Large intestine (tissue), 3 donors: ENCODE data around the gene GLE1. TPM values are rescaled to one million over a fixed set of nuclear protein-coding genes. Genes with fewer than 3 reads are reported as not detected.
A peak's percentile ranks its signal among the peaks of the same experiment; 100 is the strongest.

Experiments
- DNase-seq, 2 donors: peaks; one replicate each; pipeline versions ENCODE4 v3.0.0 to v3.0.0-alpha.2; 2013
- H3K27ac ChIP-seq: one replicate; pipeline ENCODE4 v1.5.1; 2013; ENCODE audit warnings: low read length
- H3K27me3 ChIP-seq: 2 replicates; pipeline ENCODE4 v1.6.1; 2013; ENCODE audit warnings: low read length; ENCODE audit not compliant: control insufficient read depth, insufficient read depth
- H3K36me3 ChIP-seq: 2 replicates; pipeline ENCODE4 v1.6.1; 2013; ENCODE audit warnings: low read length; ENCODE audit not compliant: control insufficient read depth, insufficient read depth
- H3K4me1 ChIP-seq: one replicate; pipeline ENCODE4 v1.6.1; 2013; ENCODE audit warnings: low read length; ENCODE audit not compliant: control insufficient read depth, insufficient read depth
- H3K4me3 ChIP-seq: one replicate; pipeline ENCODE4 v1.5.1; 2013; ENCODE audit warnings: low read length
- H3K9me3 ChIP-seq: one replicate; pipeline ENCODE4 v1.6.1; 2013; ENCODE audit warnings: mild to moderate bottlenecking, low read depth, low read length, moderate library complexity; ENCODE audit not compliant: control insufficient read depth
- WGBS: methylation state at CpG from one replicate; pipeline ENCODE4 v1.1.5; 2013; ENCODE audit warnings: low lambda C conversion rate; ENCODE audit not compliant: insufficient coverage; 5-methylcytosine and 5-hydroxymethylcytosine counted together
- polyA plus RNA-seq: library from polyadenylated mRNA; unstranded; fragments of 120-200 nt; gene quantifications from one replicate; pipeline ENCODE4 v1.2.1, GENCODE V29; 2013

GLE1 gene
- polyA plus RNA-seq, 1 donor, result 26.9 TPM

- no peak overlapping the region for H3K4me3 ChIP-seq
- no CpG with 5 or more reads among the region's 13 CpGs for WGBS
- no peaks in the 10 kb centered on the region for H3K4me1 ChIP-seq
- H3K27ac ChIP-seq, result no peak overlapping the region
- H3K36me3 ChIP-seq, result peaks cover 46% of the 10 kb centered on the region
- peak; percentile 9 to 24 for DNase-seq
- no peaks in the 10 kb centered on the region for H3K9me3 ChIP-seq
- no peaks in the 10 kb centered on the region for H3K27me3 ChIP-seq
Observed at GRCh38 chr9:128523199-128523925, 18.8 kb downstream of the GLE1 start.

- no peak overlapping the region for H3K4me3 ChIP-seq
- no peak for DNase-seq
- H3K27me3 ChIP-seq, result no peaks in the 10 kb centered on the region
- H3K9me3 ChIP-seq, result no peaks in the 10 kb centered on the region
- peaks cover 58% of the 10 kb centered on the region for H3K36me3 ChIP-seq
- no CpG with 5 or more reads among the region's 2 CpGs for WGBS
- no peaks in the 10 kb centered on the region for H3K4me1 ChIP-seq
- no peak overlapping the region for H3K27ac ChIP-seq
Observed at GRCh38 chr9:128526720-128527119, 22.2 kb downstream of the GLE1 start.

- WGBS, result no CpG with 5 or more reads among the region's 15 CpGs
Observed at GRCh38 chr9:128528445-128529160, 24.1 kb downstream of the GLE1 start.

GRCh38 chr9:128529191-128529590 is 24.7 kb downstream of the GLE1 start:
- Histone ChIP-seq H3K27me3 (no peaks in the 10 kb centered on the region), H3K27ac (no peak overlapping the region), H3K36me3 (peaks cover 58% of the 10 kb centered on the region), H3K4me3 (no peak overlapping the region), H3K9me3 (no peaks in the 10 kb centered on the region), H3K4me1 (no peaks in the 10 kb centered on the region)
- WGBS, result 67% methylated on average over 1 of the region's 4 CpGs
- no peak for DNase-seq

More at GRCh38 chr9:128528445-128529160, 24.1 kb downstream of the GLE1 start:
- Histone ChIP-seq H3K27me3 (no peaks in the 10 kb centered on the region), H3K4me1 (no peaks in the 10 kb centered on the region), H3K36me3 (peaks cover 57% of the 10 kb centered on the region), H3K4me3 (no peak overlapping the region), H3K27ac (no peak overlapping the region), H3K9me3 (no peaks in the 10 kb centered on the region)
- no peak for DNase-seq

- Histone ChIP-seq H3K4me3 (no peak overlapping the region), H3K27me3 (no peaks in the 10 kb centered on the region), H3K4me1 (no peaks in the 10 kb centered on the region), H3K9me3 (no peaks in the 10 kb centered on the region), H3K36me3 (peaks cover 46% of the 10 kb centered on the region), H3K27ac (no peak overlapping the region)
- no peak for DNase-seq
- 80% methylated on average over 2 of the region's 4 CpGs for WGBS
Observed at GRCh38 chr9:128532581-128532980, 28.1 kb downstream of the GLE1 start.

- H3K9me3 ChIP-seq, result no peaks in the 10 kb centered on the region
- H3K4me3 ChIP-seq, result no peak overlapping the region
- 100% methylated on average over 1 of the region's 3 CpGs for WGBS
- peaks cover 55% of the 10 kb centered on the region for H3K36me3 ChIP-seq
- DNase-seq, result no peak
- H3K27ac ChIP-seq, result no peak overlapping the region
- H3K4me1 ChIP-seq, result no peaks in the 10 kb centered on the region
- H3K27me3 ChIP-seq, result no peaks in the 10 kb centered on the region
Observed at GRCh38 chr9:128540634-128541360, 36.3 kb downstream of the GLE1 start.

- Histone ChIP-seq H3K27me3 (no peaks in the 10 kb centered on the region), H3K4me3 (no peak overlapping the region), H3K27ac (no peak overlapping the region), H3K9me3 (no peaks in the 10 kb centered on the region), H3K36me3 (peaks cover 10% of the 10 kb centered on the region), H3K4me1 (peaks cover under 1% of the 10 kb centered on the region)
- no CpG with 5 or more reads among the region's 3 CpGs for WGBS
- no peak for DNase-seq
Observed at GRCh38 chr9:128546504-128546903, 42.0 kb downstream of the GLE1 start.

GRCh38 chr9:128548876-128549275 is 44.4 kb downstream of the GLE1 start:
- Histone ChIP-seq H3K9me3 (no peaks in the 10 kb centered on the region), H3K36me3 (no peaks in the 10 kb centered on the region), H3K4me3 (no peak overlapping the region), H3K4me1 (peaks cover 8% of the 10 kb centered on the region), H3K27me3 (no peaks in the 10 kb centered on the region), H3K27ac (no peak overlapping the region)
- DNase-seq, result no peak
- no CpG with 5 or more reads among the region's 7 CpGs for WGBS

GRCh38 chr9:128550226-128550625 is 45.7 kb downstream of the GLE1 start:
- peak overlapping the region; percentile 78 for H3K27ac ChIP-seq
- WGBS, result no CpG with 5 or more reads among the region's 2 CpGs
- H3K27me3 ChIP-seq, result no peaks in the 10 kb centered on the region
- no peaks in the 10 kb centered on the region for H3K9me3 ChIP-seq
- H3K4me3 ChIP-seq, result no peak overlapping the region
- peaks cover 22% of the 10 kb centered on the region for H3K4me1 ChIP-seq
- no peak for DNase-seq
- no peaks in the 10 kb centered on the region for H3K36me3 ChIP-seq
